Motor neuron (in vitro differentiated cells): ENCODE results near the gene FH. TPM values are rescaled to one million over a fixed set of nuclear protein-coding genes. Genes with fewer than 3 reads are reported as not detected.

ENCODE experiments used
- ATAC-seq, 8 experiments: fragments of 200-7000 bp; cut with Tn5 transposase; replicated peaks in 6 of 8; 2 replicates each; pipeline ENCODE4 v1.8.0; 2021; ENCODE audit warnings: mild to moderate bottlenecking in 8 of 8, moderate library complexity in 8 of 8
- H3K27ac ChIP-seq, 2 donors: fragments of 250-450 bp; sonication (Bioruptor Pico); 2 replicates each; pipeline ENCODE4 v1.9.0; 2021; ENCODE audit warnings: antibody characterized with exemption in 2 of 2, mild to moderate bottlenecking in 2 of 2, moderate library complexity in 1 of 2
- H3K4me1 ChIP-seq, 2 donors: fragments of 250-450 bp; sonication (Bioruptor Pico); replicated peaks in 1 of 2; 2 replicates each; pipeline ENCODE4 v1.6.1; 2021; ENCODE audit warnings: antibody characterized with exemption in 2 of 2, mild to moderate bottlenecking in 2 of 2, moderate library complexity in 1 of 2
- H3K4me3 ChIP-seq, 5 donors: fragments of 250-450 bp; sonication (Bioruptor Pico); 2 replicates each; pipeline ENCODE4 v1.9.0; 2021; ENCODE audit warnings: antibody characterized with exemption in 5 of 5, mild to moderate bottlenecking in 5 of 5, moderate library complexity in 4 of 5
- WGBS, 10 experiments: fragments of 450-650 bp; shearing (Covaris generic); methylation state at CpG; one replicate each; pipeline ENCODE4 v1.0.0; 2022; 5-methylcytosine and 5-hydroxymethylcytosine counted together
- in situ Hi-C, 9 experiments: fragments of 400-800 bp; cut with MboI; loops; one replicate each; pipeline ENCODE4 v1.15.0; 2021; ENCODE audit warnings: low sequenced_read_pairs in 9 of 9, low pct_unique_long_range_greater_than_20kb in 2 of 9; ENCODE audit not compliant: unreplicated experiment in 9 of 9
- total RNA-seq, 8 experiments: library from RNA; unstranded; fragments of 300-600 nt; gene quantifications; 2 replicates each; pipeline versions ENCODE4 v1.2.3 to v1.2.4, GENCODE V29; 2022

The FH gene
- total RNA-seq, 8 experiments from 2014 or later, result 51.5 to 129 (median 95.5) TPM

DNA sequence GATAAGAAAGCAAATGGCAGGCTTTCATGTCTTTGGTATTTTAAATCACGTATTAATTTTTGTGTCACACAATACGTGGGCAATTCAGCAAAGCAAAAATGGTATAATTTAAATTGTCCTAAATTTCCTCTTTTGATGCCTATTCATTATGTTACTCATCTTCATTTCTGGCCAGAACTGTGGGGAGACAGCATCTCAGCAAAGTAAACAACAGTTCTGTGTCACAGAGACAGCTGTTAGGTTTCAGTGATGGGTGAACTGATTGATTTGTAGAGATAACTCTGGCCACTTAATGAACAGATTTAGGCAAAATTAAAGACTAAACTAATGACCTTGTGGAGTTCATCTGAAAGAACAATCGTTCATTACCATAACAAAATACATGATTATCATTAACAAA lies 49.2 kb downstream of the FH start:
- in situ Hi-C loops, result no loop called here
- WGBS, 10 experiments, result 50 to 94% (median 82%) methylated on average over 1 to 3 of the region's 3 CpGs; no CpG with 5 or more reads in 1 of the 10 experiments
- no peak overlapping the region for H3K4me3 ChIP-seq
- H3K4me1 ChIP-seq, result no peaks in the 10 kb centered on the region
- no peak overlapping the region for H3K27ac ChIP-seq
- no peak for ATAC-seq

DNA sequence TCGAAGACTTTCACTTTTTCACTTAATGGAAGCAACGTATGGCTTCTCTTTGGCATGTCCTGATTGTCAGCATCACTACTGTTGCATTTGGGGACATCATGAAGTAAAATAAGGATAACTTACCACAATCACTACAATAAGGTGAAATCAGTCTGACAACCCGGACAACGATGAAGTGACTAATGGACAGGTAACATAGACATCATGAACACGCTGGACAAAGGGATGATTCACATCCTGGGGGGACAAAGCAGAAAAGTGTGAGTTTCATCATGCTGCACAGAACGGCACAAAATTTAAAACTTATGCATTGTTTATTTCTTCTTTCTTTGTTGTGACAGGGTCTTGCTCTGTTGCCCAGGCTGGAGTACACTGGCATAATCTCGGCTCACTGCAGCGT lies 53.9 kb downstream of the FH start:
- 20 to 100% (median 83%) methylated on average over 1 to 8 of the region's 8 CpGs; no CpG with 5 or more reads in 1 of the 10 experiments for WGBS, 10 experiments
- Histone ChIP-seq H3K4me3 (no peak overlapping the region), H3K27ac (no peak overlapping the region), H3K4me1 (no peaks in the 10 kb centered on the region)
- ATAC-seq, result no peak
- in situ Hi-C loops, result no loop called here

DNA sequence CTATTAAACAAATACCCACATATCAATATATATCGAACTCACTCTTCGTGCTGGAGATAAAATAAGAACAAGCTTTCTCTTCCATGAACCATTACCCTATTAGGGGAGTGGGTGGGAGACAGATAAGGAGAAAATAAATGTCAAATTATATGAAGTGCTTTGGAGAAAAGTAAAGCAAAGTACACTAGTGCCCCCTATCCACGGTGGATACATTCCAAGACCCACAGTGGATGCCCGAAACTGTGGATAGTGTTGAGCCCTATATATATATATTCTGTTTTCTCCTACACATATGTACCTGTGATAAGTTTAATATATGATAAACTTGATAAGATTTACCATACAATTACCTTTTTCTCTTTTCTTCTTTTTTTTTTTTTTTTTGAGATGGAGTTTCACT lies 54.6 kb downstream of the FH start:
- Histone ChIP-seq H3K27ac (no peak overlapping the region), H3K4me1 (no peaks in the 10 kb centered on the region), H3K4me3 (no peak overlapping the region)
- no peak for ATAC-seq
- in situ Hi-C loops, result no loop called here
- 53 to 100% (median 89%) methylated on average over 2 to 4 of the region's 4 CpGs for WGBS, 10 experiments

GRCh38 chr1:241462391-241462790 lies 57.2 kb downstream of the FH start:
- WGBS, 10 experiments, result 0 to 88% (median 61%) methylated on average over 1 to 2 of the region's 2 CpGs

GRCh38 chr1:241460098-241460873 lies 59.3 kb downstream of the FH start:
- in situ Hi-C loops, result no loop called here
- no peak for ATAC-seq
- H3K4me1 ChIP-seq, result peaks cover 0 to 5% of the 10 kb centered on the region in 2 donors
- WGBS, 10 experiments, result 33 to 94% (median 71%) methylated on average over 1 to 6 of the region's 6 CpGs; no CpG with 5 or more reads in 1 of the 10 experiments
- no peak overlapping the region for H3K27ac ChIP-seq
- H3K4me3 ChIP-seq, result no peak overlapping the region

More at GRCh38 chr1:241462391-241462790, 57.2 kb downstream of the FH start:
- in situ Hi-C loops, result no loop called here
- Histone ChIP-seq H3K27ac (no peak overlapping the region), H3K4me1 (peaks cover 0 to 5% of the 10 kb centered on the region in 2 donors), H3K4me3 (no peak overlapping the region)
- ATAC-seq, result no peak

- Histone ChIP-seq H3K27ac (no peak overlapping the region), H3K4me3 (no peak overlapping the region), H3K4me1 (peaks cover 0 to 5% of the 10 kb centered on the region in 2 donors)
- no peak for ATAC-seq
- in situ Hi-C loops, result no loop called here
- WGBS, 10 experiments, result 20 to 100% (median 61%) methylated on average over 1 to 2 of the region's 2 CpGs
Observed at GRCh38 chr1:241459186-241459802, 60.3 kb downstream of the FH start.

DNA sequence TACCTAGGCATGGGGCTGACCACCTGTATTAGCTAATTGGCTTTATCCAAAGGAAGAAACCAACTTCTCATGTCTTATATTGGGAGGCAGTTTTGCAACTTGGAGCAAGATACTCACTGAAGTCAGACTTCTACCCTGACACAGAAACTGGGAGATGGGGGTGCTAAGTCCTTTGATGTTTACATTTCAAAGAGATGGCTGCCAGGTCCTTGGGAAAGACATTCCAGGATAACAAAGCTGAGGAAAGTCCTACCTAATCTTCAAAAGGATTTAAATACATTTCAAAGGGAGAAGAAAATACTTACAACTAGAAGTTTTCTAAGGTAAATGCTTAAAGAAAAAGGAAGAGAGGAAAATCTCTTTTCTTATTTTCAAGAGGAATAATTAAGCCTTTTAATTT lies 62.1 kb downstream of the FH start:
- Histone ChIP-seq H3K27ac (no peak overlapping the region), H3K4me1 (peaks cover 0 to 5% of the 10 kb centered on the region in 2 donors), H3K4me3 (no peak overlapping the region)
- ATAC-seq, result no peak
- in situ Hi-C loops, result no loop called here

GRCh38 chr1:241456743-241457142 lies 62.8 kb downstream of the FH start:
- H3K27ac ChIP-seq, result no peak overlapping the region
- no peak for ATAC-seq
- peaks cover 0 to 5% of the 10 kb centered on the region in 2 donors for H3K4me1 ChIP-seq
- in situ Hi-C loops, result no loop called here
- no peak overlapping the region for H3K4me3 ChIP-seq
- WGBS, 10 experiments, result 0 to 100% (median 83%) methylated on average over 1 of the region's 1 CpG; no CpG with 5 or more reads in 2 of the 10 experiments

DNA sequence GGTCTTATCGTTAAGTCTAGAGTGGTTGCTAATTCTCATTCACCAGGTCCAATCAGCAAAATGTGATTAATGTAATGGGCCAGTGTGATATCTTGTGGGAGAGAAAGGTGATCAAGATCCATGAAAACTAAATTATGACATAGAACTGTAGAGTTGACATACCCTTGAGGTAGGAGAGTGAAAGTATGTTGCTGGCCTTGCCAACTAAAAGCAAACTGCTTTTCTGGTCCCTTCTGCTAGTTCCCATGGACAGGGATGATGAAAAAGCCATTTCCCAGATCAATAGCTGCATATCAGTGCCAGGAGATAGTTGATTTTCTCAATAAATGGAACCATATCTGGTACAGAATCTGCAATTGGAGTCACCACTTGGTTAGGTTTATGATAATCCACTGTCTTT lies 65.8 kb downstream of the FH start:
- no peak for ATAC-seq
- 60 to 100% (median 87%) methylated on average over 1 of the region's 1 CpG; no CpG with 5 or more reads in 4 of the 10 experiments for WGBS, 10 experiments
- in situ Hi-C loops, result no loop called here
- Histone ChIP-seq H3K27ac (no peak overlapping the region), H3K4me3 (no peak overlapping the region), H3K4me1 (no peaks in the 10 kb centered on the region)

DNA sequence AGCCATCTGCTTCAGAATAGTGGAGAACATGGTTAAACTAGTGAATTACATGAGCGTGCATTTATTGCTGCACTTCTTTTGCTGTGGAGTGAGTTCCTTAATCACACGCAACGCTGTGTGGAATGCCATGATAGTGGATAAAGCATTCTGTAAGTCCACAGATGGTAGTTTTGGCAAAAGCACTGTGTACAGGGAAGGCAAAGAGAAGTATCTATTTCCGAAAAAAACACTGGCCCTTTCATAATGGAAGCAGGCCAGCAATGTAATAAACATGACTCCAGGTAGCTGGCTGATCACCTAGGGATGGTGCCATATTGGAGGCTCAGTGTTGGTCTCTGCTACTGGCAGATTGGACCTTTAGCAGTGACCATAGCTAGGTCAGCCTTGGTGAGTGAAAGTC lies 67.6 kb downstream of the FH start:
- Histone ChIP-seq H3K4me1 (peaks cover 0 to 6% of the 10 kb centered on the region in 2 donors), H3K4me3 (no peak overlapping the region), H3K27ac (no peak overlapping the region)
- in situ Hi-C loops, result no loop called here
- no peak for ATAC-seq
- 13 to 100% (median 91%) methylated on average over 1 to 4 of the region's 4 CpGs; no CpG with 5 or more reads in 1 of the 10 experiments for WGBS, 10 experiments

Other genes with a start within 250 kb of the FH start
- 10 to 100 TPM in 4 of 8 experiments, 1 to 10 TPM in 1, under 1 TPM in 1, not detected in 2; 0.42 to 25.4 (median 14.8) TPM for gene RGS7, start 162.6 kb downstream of the FH start, total RNA-seq
- under 1 TPM; 0.05 to 0.57 (median 0.15) TPM for gene KMO, start 12.6 kb upstream of the FH start, total RNA-seq
- 10 to 100 TPM in 7 of 8 experiments, 1 to 10 TPM in 1; 2.7 to 43.0 (median 32.8) TPM for gene CHML, start 120.6 kb upstream of the FH start, total RNA-seq
- gene OPN3, start 120.6 kb upstream of the FH start, total RNA-seq, result 10 to 100 TPM in 1 of 8 experiments, 1 to 10 TPM in 7; 1.7 to 16.7 (median 7.1) TPM
- under 1 TPM in 4 of 8 experiments, not detected in 4; 0.05 to 0.85 (median 0.27) TPM for gene WDR64, start 132.5 kb upstream of the FH start, total RNA-seq